NCI-H2227 (cell line): ENCODE data around the gene ANKMY1.
"Not testable (repeated sequence)": the region's sequence is repeated elsewhere in the genome, so short reads cannot be mapped to it uniquely, and the experiment has no call there.

ENCODE experiments used
- DNase-seq: peaks from one replicate; lab custom pipeline; 2025; ENCODE audit not compliant: unreplicated experiment; lab: John Stamatoyannopoulos, UW

The ANKMY1 gene

GRCh38 chr2:240523451-240524281, 34.1 kb downstream of the ANKMY1 start:
- DNase-seq = no peak

GRCh38 chr2:240522406-240522805, 35.4 kb downstream of the ANKMY1 start:
- DNase-seq = no peak

DNA sequence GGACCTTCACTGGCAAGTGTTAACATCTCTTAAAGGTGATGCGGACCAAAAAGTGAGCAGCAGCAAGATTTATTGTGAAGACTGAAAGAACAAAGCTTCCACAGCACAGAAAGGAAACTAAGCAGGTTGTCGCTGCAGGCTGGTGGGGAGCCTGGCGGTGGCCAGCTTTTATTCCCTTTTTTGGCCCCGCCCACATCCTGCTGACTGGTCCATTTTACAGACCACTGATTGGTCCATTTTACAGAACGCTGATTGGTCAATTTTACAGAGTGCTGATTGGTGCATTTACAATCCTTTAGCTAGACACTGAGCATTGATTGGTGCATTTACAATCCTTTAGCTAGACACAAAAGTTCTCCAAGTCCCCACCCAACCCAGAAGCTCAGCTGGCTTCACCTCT, 35.9 kb downstream of the ANKMY1 start:
- not testable (repeated sequence) for DNase-seq

DNA sequence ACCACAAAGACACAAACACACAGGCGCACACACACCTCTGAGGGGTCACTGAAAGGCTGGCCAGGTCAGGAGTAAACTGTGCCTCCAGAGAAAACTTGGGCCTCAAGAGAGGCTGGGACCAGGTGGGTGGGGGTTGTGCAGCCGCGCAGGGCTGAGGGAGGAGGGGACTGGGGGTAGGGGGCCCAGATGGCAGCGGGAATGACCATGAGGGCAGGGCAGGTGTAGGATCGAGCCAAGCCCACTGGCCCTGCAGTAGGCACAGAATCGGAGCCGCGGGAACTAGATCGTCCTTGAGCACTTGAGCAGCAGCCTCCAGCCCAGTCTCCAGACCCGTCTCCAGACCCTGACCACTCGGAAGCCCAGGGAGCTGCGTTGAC, 36.8 kb downstream of the ANKMY1 start:
- no peak for DNase-seq

DNA sequence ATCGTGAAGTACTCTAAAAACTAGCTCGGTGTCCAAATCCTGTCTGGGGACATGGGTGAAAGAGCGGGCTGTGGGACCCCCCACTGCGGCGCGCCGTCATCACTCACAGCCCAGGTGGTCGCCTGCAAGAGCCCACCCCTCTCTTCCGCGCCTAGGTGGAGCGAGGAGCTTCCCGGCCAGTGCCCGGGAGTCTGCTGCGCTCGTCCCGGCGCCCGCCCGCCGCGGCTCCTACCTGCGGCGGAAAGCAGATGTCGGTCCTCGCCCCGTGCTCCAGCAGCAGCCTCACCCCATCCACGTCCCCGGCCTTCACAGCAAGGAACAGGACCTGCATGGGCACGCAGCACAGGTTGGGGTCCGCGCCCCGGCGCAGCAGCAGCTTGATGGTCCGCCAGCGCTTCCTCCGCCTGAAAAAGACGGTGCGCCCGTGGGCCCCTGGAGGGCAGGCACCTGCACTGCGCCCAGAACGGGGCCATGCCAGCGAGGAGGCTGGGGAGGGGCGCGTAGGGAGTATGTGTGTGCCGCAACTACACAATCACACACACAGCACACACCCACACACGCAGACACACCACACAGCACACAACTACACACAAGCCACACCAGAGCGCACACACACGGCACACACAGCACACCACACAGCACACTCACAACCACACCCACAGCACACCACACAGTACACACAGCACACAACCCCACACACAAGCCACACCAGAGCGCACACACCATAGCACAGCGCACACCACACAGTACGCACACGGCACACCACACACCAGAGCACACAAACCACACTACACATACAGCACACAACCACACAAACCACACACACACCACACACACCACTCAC, 37.4 kb downstream of the ANKMY1 start:
- DNase-seq = no peak

- no peak for DNase-seq
These were observed 38.2 kb downstream of the ANKMY1 start for GRCh38 chr2:240519396-240520129.

- DNase-seq = no peak
These were observed 38.8 kb downstream of the ANKMY1 start for GRCh38 chr2:240518981-240519380.

DNA sequence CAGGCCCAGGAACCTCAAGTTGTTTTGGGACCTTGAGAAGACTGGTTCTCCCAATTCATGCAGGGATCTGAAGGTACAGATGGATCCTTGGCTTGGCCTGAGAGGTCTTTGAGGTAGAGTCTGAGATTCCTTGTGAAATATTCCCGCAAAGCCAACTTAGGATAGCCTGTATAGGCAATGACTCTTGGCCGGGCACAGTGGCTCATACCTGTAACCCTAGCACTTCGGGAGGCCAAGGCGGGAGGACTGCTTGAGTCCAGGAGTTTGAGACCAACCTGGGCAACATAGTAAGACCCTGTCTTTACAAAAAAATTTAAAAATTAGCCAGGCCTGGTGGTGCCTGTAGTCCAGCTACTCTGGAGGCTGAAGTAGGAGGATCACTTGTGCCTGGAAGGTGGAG, 40.4 kb downstream of the ANKMY1 start:
- DNase-seq = no peak

GRCh38 chr2:240514631-240515030, 43.2 kb downstream of the ANKMY1 start:
- no peak for DNase-seq

DNA sequence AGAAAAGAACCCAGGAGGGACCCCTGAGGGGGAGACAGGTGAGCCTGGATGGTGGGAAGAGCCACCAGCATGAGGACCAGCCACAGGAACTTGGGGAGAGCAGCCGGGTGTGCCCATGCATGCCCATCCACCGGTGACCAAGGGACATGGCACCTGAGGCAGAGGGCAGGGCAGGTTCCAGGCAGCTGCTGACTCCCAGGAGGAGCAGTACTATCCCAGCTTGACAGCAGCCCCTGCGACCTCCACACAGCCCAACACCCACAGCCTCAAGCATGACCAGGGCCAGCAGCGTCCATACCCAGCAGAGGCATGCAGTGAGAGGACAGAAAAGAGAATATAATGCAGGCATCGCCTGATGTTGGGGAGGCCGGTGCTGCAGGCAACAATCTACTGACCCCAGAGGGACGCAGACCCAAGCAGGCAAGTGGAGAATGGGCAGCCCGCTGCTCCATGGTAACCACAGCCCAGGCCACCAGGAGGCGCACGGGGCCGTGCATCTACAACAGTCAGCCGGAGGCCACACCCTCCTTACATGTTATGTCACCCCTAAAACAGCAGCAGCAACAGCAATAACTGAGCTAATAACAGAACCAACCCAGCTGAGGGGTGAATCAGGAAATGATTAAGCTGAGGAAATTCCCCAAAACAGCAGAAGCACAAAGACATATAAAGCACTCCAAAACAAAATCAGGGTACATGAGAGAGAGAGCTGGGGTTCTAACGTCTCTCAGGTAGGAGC, 44.1 kb downstream of the ANKMY1 start:
- no peak for DNase-seq

- no peak for DNase-seq
These were observed 44.9 kb downstream of the ANKMY1 start for GRCh38 chr2:240512666-240513535.

- DNase-seq = no peak
These were observed 45.7 kb downstream of the ANKMY1 start for GRCh38 chr2:240512109-240512485.

- DNase-seq = no peak
These were observed 46.3 kb downstream of the ANKMY1 start for GRCh38 chr2:240511351-240512108.

DNA sequence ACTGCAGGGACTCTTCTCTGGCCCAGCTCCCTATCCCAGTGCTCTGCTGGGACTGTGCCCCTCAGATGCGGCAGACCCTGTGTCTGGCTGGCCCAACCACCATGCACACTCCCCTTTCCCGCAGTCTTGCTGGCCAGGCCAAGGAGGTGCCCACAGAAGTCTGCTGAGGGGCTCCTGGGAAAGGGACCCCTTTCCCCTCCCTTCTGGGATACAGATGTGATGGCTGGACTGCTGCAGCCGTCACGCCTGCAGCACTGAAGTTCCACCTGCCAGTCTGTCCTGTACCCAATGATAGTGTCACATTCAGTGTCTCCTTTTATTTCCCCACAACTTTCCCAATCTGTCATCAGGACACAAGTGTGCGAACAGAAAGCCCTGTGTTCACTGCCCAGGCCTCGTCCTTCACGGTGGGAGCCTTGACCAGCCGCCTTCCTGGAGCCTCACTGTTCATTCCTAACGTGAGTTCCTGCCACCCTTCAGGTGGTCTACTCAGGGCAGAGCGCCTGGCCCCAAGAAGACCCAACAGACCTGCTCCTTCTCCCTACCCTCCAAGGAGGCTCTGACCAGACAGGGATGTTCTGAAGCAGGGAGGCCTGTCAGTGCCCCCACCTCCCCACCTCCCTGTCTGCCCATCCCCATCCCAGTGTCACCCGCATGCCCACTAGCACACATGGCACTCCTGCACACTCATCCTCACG, 47.1 kb downstream of the ANKMY1 start:
- no peak for DNase-seq

- DNase-seq = no peak
These were observed 47.9 kb downstream of the ANKMY1 start for GRCh38 chr2:240509667-240510512.

DNA sequence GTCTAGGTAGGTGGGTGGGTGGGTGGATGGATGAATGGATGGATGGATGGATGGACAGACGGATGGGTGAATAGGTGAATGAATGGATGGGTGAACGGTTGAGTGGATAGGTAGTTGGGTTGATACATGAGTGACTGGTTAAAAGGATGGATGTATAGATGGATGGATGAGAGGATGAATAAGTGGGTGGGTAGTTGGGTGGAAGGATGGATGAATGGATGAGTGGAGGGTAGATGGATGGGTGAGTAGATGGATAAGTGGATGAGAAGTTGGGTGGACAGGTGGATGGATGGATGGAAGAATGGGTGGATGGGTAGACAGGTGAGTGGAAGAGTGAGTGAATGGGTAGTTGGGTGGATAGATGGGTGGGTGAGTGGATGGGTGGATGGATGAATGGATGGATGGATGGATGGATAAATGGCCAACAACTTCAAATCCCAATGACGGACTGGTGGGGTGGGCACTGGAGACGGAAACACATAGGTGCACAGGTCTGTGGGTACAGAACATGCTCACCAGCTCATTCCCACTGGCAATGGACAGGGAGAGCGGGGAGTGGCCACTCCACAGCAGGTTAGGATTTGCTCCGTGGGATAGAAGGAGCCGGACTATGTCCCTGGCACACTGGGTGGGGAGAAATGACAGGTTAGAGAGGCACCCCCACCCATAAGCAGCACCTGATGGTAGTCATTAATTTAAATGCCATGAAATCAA, 48.8 kb downstream of the ANKMY1 start:
- no peak for DNase-seq

GRCh38 chr2:240507778-240508251, 50.0 kb downstream of the ANKMY1 start:
- no peak for DNase-seq
